ENCODE data around the gene HDAC10.

Gene HDAC10

GRCh38 chr22:50197856-50198623 is 53.0 kb downstream of the HDAC10 start:
- no peak for DNase-seq

- DNase-seq, result no peak
Observed at GRCh38 chr22:50197000-50197800, 53.9 kb downstream of the HDAC10 start.

GRCh38 chr22:50196256-50196655 is 54.8 kb downstream of the HDAC10 start:
- no peak for DNase-seq
